Activated CD8-positive, alpha-beta memory T cell treated with anti-CD3 and anti-CD28 coated beads for 1 hour (primary cell): ENCODE data around the gene TACR2.

Source experiments
- DNase-seq, 2 donors: peaks; one replicate each; pipeline ENCODE4 v3.0.0-alpha.2; 2020; ENCODE audit warnings: low read depth in 1 of 2; ENCODE audit errors: extremely low read depth in 1 of 2

Gene TACR2

DNA sequence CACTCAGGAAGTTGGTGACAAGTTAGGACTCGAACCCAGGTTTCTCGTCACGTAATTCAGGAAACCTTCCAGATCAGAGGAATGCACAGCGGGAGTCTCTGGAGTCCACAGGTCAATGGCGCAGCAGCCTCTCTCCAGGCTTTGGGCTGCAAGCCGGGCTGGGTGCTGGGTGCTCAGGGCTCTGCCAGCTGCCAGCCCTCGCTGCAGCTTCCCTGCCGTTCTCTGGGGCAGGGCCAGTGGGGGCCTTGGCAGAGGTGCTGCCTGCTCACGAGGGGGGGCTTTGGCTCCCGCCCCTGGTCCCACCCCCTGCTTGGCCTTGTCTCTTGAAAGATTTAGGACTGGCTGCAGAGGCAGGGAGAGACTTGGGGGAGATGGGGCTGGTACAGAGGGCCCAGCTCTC is at the start of gene TACR2:
TACR2 (minus strand) TSS at position 224 of the 400 bp plus-strand sequence. CDS start 595 bp downstream, outside the sequence.
- DNase-seq, result no peak

DNA sequence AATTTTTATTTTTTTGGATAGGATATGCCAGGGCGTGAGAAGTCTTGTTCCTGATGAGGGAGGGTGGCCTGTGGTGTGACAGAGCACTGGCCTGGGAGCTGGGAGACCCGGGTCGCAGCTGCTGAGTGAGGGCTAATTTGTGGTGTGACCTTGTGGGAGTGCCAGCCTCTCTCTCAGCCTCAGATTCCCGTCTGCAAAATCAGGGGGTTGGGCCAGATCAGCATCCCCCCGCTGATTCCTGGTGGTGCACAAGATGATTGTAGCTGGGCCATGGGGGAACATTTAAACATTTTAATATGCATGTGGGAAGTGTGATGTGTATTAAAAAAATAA is 49.4 kb upstream of the TACR2 start:
- no peak for DNase-seq

DNA sequence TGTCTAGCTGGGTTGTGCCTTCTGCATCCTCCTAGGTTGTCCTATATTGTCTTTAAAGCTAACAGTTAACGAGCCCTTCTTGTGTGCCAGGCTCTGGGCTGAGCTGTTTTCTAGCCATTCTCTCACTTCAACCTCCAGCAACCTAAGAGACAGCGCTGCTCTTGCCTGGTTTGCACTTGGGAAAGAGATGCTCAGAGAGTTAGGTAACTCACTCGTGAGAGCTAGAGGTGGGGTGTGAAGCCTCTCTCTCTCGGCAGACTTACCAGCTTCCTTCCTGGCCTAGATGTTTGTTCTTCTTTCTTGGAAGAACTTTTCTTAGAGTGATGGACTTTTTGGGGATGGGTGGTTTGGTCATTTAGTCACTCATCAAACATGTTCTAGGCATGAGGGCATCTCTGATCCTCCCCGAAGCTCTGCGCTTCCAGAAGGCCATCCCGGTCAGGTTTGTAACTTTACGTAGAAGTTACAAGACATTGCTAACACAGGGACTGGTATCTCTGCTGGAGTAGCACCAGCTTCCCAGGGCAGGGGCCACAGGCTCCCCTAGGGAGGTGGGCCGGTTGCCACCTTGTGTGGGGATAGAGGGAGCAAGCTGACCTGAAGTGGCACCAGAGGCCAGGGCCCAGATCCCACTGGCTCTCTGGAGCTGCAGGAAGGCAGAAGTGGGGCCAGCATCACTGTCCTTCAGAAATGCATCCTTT is 48.9 kb upstream of the TACR2 start:
- no peak for DNase-seq

DNA sequence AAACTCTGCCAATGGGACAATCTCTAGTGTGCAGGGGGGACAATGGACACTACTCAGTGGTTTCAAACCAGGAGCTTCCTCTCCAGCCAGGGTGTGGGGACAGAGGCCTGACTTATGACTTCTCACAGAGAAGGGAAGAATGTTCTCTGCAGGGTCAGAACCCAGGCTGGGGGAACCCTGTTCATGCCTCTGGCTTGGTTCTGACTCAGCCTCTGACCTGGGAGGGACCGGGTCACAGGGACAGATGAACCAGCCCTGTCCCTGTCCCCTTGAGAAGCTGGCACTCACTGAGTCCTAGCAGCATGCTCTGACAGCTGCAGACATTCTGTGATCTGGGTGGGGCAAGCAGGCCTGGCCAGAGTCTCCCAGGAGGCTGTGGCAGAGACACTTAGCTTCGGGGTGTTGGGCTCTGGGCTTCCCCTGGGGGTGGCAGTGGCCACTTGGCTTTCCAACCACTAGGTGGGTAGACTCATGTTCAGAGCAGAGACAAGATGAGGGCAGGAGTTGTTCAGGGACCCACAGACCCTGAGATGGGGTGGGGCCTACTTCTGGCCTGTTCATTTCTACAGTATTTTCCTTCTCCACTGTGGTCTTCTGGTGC is 48.2 kb upstream of the TACR2 start:
- DNase-seq, result no peak

DNA sequence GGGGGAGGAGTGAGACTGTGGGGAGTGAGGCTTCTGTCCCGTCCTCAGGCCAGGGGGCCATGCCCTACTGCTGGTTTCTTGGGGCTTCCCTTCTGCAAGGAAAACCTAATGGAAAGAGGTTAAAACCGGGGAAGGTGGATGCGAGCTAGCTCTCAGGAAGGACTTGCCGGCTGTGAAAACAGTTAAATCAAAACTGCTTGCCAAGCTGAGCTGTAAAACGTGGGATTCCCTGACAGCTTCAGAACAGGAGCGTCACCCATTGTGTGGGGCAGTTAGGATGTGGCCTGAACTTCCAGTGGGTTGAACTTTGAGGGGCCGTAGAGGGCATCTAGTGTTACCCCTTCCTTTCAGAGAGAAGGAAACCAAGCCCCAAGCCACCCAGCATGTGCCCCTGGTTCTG is 47.7 kb upstream of the TACR2 start:
- no peak for DNase-seq

DNA sequence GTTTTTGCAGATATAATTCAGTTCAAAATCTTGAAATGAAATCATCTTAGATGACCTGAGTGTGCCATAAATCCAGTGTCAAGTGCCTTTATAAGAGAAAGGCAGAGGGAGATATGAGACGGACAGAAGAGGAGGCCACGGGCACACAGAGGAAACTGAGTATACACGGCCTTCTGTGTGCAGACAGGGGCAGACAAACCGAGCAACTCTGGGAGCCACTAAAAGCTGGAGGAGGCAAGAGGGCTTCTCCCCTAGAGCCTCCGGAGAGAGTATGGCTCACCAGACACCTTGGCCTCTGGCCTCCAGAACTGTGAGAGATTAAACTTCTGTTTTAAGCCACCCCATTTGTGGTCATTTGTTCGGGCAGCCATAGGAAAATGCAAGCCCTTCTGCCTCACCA is 47.2 kb upstream of the TACR2 start:
- no peak for DNase-seq

DNA sequence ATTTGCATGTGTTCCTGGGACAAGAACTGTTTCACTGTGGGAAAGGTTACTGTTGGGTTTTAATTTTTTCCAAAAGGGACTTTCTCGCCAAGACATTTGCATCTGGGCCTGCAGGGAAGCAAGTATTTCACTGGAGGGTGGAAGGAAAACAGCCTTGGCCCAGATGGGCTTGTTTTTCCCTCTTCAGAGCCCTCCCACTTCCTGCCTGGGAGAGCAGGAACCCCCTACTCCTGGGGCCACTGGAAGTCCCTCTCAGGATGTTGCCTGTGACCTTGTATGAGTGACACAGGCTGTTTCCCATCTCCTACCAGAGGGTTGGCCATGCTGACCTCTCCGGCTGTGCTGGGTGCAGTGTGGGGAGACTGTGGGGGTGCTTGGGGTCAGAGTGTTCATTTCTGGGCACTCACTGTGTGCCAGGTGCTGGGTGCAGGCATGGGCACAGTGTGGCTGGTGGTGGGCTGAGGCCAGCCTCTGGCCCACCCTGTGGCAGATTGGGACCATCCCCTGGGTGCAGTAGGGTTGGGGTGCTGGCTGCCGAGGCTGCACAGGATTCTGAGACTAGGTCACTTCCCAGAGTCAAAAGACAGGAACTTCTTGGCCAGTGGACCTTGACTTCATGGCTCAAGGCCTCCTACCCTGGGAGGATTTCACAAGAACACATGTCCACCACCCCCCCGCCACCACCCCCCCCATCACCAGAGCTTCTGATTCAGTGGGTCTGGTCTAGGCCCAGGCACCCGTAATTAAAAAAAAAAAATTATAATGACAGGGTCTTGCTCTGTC is 44.7 kb upstream of the TACR2 start:
- no peak for DNase-seq

DNA sequence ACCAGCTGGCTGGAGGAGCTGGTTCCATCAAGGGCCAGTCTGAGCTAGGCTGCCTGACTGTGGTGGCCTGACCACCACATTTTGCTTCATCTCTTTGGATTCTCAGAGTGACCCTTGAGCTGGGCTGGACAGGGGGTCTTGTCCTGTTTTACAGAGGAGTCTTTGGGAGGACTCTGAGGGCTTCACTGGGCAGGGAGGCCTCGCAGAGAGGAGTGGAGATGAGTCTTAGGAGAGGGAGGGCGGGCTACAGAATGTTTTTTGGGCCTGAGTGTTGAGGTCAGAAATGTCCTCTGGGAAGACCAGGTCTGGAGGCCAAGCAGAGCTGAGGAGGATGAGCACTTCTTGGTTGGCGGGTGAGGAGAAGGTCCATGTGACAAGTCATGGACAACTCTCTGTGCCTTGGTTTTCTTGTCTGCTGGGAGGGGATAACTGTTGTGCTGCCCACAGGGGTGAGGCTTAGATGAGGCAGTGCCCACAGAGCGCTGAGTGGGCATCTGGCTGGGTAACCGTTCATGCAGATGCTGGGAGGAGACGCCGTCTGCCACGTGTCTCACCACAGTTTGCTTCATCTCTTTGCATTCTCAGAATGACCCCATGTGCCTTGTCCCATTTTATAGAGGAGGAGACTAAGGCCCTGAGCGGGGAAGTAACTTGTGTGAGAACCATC is 44.0 kb upstream of the TACR2 start:
- no peak for DNase-seq

DNA sequence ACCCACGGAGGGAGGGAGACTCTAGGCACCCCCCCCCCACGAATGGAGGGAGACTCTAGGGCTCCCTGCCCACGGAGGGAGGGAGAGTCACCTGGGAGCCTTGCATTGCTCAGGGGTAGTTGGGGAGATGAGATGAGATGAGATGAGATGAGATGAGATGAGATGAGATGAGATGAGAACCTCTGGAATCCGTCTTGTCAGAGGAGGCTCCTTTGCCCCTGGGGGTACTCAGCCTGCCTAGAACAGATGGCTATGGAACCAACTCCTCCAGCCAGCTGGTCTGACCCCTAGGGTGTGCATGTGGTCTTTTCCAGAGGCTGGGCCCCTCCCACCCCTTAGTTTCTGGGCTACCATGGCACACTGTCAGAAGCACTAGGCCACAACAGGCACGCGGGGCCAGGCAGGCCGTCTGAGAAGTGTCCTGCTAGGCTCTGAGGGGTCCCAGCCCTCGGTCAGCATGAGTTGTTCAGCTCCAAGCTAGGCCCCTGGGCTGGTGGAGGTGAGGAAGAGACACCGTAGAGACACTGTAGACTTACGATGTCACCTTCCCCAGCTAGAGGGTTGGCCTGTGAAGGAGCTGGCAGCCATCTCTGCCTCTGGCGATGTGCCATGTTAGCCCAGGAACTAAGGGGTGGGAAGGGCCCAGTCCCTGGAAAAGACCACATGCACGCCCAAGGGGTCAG is 43.3 kb upstream of the TACR2 start:
- no peak for DNase-seq

DNA sequence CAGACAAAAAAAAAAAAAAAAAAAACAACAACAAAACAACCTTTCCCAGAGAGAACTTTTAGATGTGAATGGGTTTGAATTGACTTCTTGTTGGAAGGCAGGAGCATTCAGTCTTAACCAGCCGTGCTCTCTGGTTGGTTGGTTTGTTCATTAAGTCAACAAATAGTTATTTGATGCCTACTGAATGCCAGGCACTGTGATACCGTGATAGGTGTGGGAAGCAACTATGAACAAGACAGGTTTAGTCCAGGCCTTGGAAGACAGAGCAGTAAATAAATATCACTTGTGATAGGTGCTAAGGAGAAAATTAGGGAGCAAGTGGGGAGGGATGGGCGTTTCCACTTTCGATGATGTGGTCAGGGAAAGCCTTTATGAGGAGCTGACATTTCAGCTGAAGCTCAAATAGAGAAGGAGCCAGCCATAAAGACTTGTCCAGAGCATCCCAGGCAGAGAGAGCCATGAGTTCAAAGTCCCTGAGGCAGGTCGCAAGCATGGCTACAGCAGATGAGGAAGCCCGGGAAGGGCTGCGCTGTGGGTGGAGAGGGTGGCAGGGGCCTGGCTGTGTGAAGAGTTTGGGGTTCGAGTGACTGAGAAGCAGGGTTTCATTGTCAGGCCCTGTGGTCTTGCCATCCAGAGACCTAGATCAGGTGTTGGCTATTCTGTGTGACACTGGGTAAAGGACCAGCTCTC is 42.5 kb upstream of the TACR2 start:
- no peak for DNase-seq

DNA sequence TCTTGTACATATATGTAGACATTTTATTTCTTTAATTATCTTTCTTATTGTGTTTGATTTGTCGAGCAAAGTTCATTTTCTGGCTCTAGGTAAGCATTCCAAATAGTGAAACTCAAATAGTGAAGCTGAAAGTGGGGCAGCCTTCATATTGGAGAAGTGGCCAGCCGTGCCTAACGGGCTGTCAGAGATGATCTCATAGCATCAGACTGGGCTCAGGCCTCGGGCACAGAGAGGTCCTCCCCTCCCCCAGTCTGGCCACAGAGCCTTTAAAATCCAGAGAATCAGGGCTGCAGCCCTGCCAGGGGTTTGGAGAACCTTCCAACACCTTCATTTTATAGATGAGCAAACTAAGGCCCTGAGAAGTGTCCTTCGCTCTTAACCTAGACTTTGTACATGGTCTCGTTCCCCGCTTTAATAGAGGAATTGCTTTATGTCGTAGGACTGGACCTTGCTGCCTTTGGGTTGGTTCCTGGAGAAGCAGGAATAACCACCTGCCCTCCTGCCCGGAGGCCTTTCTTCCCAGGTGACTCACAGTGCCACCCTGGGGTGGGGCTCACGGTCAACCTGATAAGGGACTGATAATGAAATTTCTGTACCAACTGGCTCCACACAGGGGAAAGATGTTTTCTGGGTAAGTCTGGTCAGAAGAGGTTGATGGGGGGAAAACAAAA is 41.8 kb upstream of the TACR2 start:
- no peak for DNase-seq

DNA sequence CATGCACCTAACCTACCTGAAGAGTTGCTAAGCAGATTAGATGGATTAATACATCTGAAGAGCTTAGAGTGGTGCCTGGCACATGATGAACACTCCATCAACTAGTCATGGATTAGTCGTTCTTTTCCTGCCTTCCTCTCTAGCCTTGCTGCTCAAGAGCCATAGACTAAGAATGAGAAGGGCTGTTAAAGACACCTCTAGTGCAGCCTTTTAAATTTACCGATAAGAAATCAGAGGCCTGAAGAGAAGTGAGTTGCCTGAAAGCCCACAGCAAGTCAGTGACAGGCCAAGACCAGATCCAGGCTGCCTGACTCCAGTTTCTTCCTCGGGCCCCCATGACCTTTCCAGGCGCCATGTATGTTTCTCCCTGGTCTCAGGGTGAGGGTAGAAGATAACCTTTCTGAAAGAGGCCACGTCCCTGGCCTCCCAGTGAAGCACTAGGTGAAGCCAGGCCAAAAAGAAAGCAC is 41.1 kb upstream of the TACR2 start:
- DNase-seq, result no peak

DNA sequence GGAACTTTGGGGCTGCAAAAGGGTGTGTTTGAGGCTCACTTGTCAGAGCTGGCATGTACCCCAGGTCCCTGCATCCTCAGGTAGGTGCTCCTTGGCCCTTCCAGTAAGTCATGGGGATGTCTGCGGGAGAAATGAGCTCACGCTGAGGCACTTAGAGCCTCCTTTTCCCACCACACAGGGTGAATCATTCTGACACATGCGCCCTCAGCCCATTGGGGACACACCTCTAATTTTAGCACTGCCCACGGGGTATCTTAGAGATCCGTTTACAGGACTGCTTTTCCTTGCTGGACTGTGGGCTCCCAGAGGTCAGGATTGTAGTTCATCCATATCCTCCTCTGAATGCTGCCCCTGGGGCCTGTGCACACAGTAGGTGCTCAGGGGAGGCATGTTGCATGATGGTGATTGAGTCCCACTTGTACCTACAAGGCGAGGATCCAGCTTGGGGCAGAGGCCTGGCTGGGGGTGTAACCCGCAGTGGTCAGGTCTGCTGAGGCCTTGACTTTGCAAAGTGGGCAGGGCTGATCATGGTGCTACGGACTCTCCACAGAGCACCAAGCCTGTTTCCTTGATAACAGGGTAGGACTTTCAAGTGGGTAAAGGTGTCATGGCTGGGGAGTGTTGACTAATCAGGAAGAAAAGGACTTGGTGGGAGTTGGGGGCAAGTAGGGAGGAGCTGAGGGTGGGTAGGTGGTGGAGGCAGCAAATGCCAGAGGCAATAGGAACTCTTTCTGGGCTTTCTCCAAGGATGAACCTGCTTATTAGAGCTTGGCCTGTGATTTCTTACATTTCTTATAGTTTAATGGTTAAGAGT is 40.4 kb upstream of the TACR2 start:
- DNase-seq, result no peak

DNA sequence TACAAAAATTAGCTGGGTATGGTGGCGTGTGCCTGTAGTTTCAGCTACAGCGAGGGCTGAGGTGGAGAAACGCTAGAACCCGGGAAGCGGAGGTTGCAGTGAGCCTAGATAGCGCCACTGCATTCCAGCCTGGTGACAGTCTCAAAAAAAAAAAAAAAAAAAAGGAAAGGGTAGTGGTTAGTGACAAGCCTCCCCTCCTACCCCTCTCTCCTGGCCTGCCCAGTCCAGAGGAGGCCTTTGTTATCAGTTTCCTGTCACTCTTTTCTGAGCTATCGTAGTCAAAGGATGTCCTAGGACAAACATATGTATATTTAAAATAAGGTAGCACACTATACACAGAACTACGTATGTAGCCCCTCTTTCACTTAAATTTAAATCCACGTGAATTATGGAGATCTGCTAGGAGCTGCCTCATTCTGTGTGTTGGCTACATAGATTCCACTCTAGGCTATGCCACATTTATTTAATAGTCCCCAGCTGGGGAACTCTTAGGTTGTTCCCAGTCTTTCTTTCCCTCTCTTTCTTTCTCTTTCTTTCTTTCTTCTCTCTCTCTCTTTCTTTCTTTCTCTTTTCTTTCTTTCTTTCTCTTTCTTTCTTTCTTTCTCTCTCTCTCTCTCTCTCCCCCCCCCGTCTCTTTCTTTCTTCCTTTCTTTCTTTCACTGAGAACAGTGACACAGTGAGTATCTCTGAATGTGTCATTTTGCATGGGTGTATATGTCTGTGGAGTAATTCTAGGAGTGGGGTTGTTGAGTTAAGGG is 38.5 kb upstream of the TACR2 start:
- DNase-seq, result no peak

DNA sequence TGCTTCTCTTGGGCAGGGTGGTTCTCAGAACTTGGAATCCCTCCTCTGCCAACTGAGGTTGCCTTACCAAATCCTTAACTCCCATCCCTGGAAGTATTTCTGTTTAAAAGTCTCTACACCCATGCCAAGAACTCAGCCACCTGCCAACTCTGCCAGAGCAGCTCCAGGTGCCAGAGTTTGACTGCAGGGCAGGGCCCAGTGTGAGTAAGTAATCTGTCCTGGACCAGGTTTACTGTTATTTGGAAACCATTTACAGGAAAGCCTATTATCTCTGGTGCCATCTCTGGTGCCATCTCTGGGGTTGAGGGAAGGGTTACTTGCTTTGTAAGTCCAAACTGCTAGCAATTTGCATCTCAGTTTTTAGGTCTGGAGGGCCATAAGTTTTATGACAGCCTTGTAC is 37.1 kb upstream of the TACR2 start:
- no peak for DNase-seq

DNA sequence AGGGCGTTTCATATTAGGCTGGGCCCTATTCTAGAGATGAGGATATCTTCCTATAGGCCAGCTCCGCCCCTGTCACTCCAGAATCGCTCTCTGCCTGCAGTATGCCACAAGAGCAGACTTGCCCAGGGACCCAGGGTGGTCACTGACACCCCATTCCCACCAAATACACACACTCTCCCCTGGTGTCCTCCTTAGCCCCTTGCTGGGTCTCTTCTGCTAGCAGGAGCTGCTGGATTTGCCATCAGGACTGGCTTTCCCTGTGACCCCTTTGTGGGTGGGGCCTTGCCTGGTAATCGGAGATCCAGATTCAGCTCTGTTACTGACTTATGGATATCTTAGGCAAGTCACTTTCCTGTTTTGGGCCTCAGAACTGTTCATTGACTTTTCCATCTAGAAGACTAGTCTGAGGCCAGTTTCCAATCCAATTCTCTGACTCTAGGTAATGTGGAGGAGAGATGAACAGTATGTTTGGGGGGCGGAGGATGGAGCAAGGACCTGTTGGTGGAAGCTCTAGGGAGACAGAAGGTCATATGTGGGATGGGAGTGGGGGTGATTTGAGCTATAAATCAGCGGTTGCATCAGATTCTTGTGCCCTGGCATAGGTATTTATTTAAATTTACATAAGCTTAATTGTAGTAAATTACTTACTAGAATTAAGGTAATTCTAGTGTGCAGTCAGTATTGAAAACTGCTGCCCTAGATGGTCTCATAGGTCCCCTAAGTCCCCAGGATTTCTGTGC is 36.1 kb upstream of the TACR2 start:
- DNase-seq, result no peak

DNA sequence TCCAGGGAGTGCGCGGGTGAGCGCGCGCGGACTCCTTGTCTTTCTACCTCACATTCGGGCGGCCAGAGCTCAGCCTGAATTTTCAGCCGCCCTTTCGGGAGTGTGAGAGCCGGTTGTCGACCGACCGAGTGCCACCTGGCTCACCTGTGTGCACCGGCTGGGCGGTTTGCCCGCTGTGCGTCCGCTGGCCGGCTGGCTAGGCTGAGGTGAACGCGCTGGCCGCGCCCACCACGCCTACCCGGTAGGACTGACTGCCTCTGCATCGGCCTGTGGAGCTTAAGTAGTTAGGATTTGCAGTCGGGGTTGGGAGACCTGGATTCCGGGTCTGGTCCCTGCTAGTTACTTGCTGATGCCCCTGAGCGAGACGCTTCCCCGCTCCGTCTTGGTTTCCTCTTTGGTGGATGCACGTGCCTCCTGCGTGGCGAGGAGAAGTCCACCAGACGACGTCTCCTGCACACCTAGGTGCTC is 35.1 kb upstream of the TACR2 start:
- no peak for DNase-seq
